ENCODE results near the gene MAMDC2. TPM values are rescaled to one million over a fixed set of nuclear protein-coding genes. Genes with fewer than 3 reads are reported as not detected.

The MAMDC2 gene
- total RNA-seq, 2 donors from 2014 or later: 0.44 to 1.4 TPM

DNA sequence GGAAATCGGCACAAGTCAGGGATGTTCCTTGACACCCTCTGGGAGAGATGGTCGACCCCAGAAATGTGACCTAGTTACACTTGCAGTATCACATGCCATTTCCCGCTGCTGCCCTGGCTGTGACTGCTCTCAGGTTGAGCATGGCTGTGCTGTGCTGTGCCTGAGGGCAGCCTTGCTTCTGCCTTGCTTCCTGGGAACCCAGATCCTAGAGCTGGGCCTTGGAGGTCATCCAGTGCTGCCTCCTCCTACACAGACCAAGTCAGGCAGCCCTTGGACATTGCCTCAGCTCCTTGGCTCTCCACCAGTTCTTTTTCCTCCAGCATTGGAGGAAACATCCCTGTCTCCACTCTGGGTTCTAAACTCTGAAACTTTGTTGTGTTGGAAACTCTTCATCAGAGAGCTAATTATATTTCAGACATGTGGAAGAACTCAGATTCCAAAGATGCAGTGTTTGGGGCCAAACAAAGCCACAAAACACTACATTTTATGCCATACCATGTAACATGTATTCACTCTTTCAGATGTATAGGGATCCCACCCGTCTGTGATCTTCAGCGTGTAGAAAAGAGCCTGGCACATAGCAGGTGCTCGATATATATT lies 6.1 kb downstream of the MAMDC2 start:
- H3K27me3 ChIP-seq (ENCODE audit: control insufficient read depth, insufficient read depth, low read length, poor library complexity, severe bottlenecking): peaks cover 41% of the 10 kb centered on the region
- Mint-ChIP-seq H3K4me1 (peaks cover 21% of the 10 kb centered on the region), H3K27ac (no peak overlapping the region), H3K36me3 (ENCODE audit: low read depth) (no peaks in the 10 kb centered on the region), H3K4me3 (no peak overlapping the region), H3K9me3 (no peaks in the 10 kb centered on the region), H3K27me3 (ENCODE audit: insufficient read depth) (peaks cover 47% of the 10 kb centered on the region)
- no peak overlapping the region for H3K27ac ChIP-seq (ENCODE audit: low read depth, low read length)
- TF ChIP-seq, protein P1, sequence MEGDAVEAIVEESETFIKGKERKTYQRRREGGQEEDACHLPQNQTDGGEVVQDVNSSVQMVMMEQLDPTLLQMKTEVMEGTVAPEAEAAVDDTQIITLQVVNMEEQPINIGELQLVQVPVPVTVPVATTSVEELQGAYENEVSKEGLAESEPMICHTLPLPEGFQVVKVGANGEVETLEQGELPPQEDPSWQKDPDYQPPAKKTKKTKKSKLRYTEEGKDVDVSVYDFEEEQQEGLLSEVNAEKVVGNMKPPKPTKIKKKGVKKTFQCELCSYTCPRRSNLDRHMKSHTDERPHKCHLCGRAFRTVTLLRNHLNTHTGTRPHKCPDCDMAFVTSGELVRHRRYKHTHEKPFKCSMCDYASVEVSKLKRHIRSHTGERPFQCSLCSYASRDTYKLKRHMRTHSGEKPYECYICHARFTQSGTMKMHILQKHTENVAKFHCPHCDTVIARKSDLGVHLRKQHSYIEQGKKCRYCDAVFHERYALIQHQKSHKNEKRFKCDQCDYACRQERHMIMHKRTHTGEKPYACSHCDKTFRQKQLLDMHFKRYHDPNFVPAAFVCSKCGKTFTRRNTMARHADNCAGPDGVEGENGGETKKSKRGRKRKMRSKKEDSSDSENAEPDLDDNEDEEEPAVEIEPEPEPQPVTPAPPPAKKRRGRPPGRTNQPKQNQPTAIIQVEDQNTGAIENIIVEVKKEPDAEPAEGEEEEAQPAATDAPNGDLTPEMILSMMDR (conservative IDR thresholded peaks at IDR 0.05): no peak
- no peak overlapping the region for H3K9ac ChIP-seq (ENCODE audit: extremely low read depth, low read length, poor library complexity, severe bottlenecking)
- DNase-seq: no peak
- H3K4me1 ChIP-seq (ENCODE audit: control insufficient read depth, insufficient read depth, low read length): peaks cover 3% of the 10 kb centered on the region
- no peaks in the 10 kb centered on the region for H3K9me3 ChIP-seq (ENCODE audit: control insufficient read depth, low read length)
- no peaks in the 10 kb centered on the region for H3K36me3 ChIP-seq (ENCODE audit: control insufficient read depth, insufficient read depth, low read length)
- WGBS, 2 experiments (ENCODE audit: insufficient coverage in 1 of 2, insufficient read length in 1 of 2): 88 to 100% methylated on average over 4 to 6 of the region's 6 CpGs
- H3K4me3 ChIP-seq (ENCODE audit: low read length): no peak overlapping the region

DNA sequence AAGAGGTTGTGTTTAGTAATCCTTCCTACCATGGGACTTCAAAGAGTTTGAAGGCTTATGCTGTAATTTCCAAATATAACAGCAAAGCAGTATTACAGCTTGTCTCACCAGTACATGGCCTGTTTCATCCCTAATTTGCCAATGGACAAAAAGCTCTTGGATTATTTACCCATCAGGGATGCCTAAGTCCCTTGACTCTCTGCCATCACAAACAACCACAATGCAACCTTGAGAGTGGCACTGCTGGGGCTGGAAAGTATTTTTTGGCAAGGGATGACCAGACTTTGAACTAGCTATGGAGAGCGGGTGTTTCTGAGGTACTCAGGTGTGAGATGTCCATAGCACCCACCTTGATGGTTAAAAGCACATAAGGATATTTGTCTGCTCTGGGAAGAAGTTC lies 9.1 kb downstream of the MAMDC2 start:
- DNase-seq: no peak
- Mint-ChIP-seq H3K27ac (no peak overlapping the region), H3K9me3 (peaks cover 4% of the 10 kb centered on the region), H3K4me1 (peaks cover 15% of the 10 kb centered on the region), H3K36me3 (ENCODE audit: low read depth) (no peaks in the 10 kb centered on the region), H3K4me3 (no peak overlapping the region), H3K27me3 (ENCODE audit: insufficient read depth) (peaks cover 28% of the 10 kb centered on the region)
- H3K4me1 ChIP-seq (ENCODE audit: control insufficient read depth, insufficient read depth, low read length): peaks cover 3% of the 10 kb centered on the region
- TF ChIP-seq, protein P1 (conservative IDR thresholded peaks at IDR 0.05): no peak
- WGBS, 2 experiments (ENCODE audit: insufficient coverage in 1 of 2, insufficient read length in 1 of 2): 84% methylated on average over 1 of the region's 1 CpG; no CpG with 5 or more reads in 1 of the 2 experiments
- H3K27me3 ChIP-seq (ENCODE audit: control insufficient read depth, insufficient read depth, low read length, poor library complexity, severe bottlenecking): peaks cover 29% of the 10 kb centered on the region
- no peak overlapping the region for H3K9ac ChIP-seq (ENCODE audit: extremely low read depth, low read length, poor library complexity, severe bottlenecking)
- no peaks in the 10 kb centered on the region for H3K36me3 ChIP-seq (ENCODE audit: control insufficient read depth, insufficient read depth, low read length)
- no peak overlapping the region for H3K4me3 ChIP-seq (ENCODE audit: low read length)
- H3K27ac ChIP-seq (ENCODE audit: low read depth, low read length): no peak overlapping the region
- H3K9me3 ChIP-seq (ENCODE audit: control insufficient read depth, low read length): peaks cover 7% of the 10 kb centered on the region

DNA sequence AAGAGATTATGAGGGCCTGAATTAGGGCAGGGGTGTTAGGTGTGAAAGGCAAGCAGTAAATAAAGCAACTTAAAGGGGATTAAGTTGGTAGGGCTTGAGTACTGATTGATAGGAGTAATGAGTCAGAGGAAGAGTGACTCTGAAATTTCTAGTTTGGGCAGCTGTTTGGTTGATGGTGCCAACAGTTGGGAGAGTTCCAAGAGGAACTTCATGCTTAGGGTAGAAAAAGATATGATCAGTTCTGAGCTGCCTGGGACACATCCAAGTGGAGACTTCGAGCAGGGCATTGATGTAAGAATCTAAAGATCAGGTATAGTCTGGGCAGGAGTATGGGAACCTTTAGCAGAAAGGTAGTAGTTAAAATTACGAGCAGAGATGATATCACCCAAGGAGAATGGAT lies 10.2 kb downstream of the MAMDC2 start:
- DNase-seq: no peak
- Histone ChIP-seq H3K9me3 (ENCODE audit: control insufficient read depth, low read length) (peaks cover 7% of the 10 kb centered on the region), H3K36me3 (ENCODE audit: control insufficient read depth, insufficient read depth, low read length) (no peaks in the 10 kb centered on the region), H3K9ac (ENCODE audit: extremely low read depth, low read length, poor library complexity, severe bottlenecking) (no peak overlapping the region), H3K27ac (ENCODE audit: low read depth, low read length) (no peak overlapping the region), H3K27me3 (ENCODE audit: control insufficient read depth, insufficient read depth, low read length, poor library complexity, severe bottlenecking) (peaks cover 23% of the 10 kb centered on the region), H3K4me3 (ENCODE audit: low read length) (no peak overlapping the region), H3K4me1 (ENCODE audit: control insufficient read depth, insufficient read depth, low read length) (peaks cover 3% of the 10 kb centered on the region)
- Mint-ChIP-seq H3K4me3 (no peak overlapping the region), H3K27me3 (ENCODE audit: insufficient read depth) (peaks cover 26% of the 10 kb centered on the region), H3K9me3 (peaks cover 4% of the 10 kb centered on the region), H3K36me3 (ENCODE audit: low read depth) (no peaks in the 10 kb centered on the region), H3K4me1 (peaks cover 15% of the 10 kb centered on the region), H3K27ac (no peak overlapping the region)
- 91 to 95% methylated on average over 2 of the region's 2 CpGs for whole genome bisulfite sequencing, 2 experiments (ENCODE audit: insufficient coverage in 1 of 2, insufficient read length in 1 of 2)
- TF ChIP-seq, protein P1 (conservative IDR thresholded peaks at IDR 0.05): no peak
